Erythroblast (primary cell): ENCODE measurements around the gene ANKRD44.
"Not testable (repeated sequence)": the region's sequence is repeated elsewhere in the genome, so short reads cannot be mapped to it uniquely, and the experiment has no call there.

ENCODE experiments used
- DNase-seq, 2 experiments: peaks; one replicate each; lab custom pipeline; 2025; lab: John Stamatoyannopoulos, UW
- GATA1 ChIP-seq: IDR thresholded peaks from 2 replicates; pipeline ENCODE4 v1.6.1; 2011; ENCODE audit warnings: low read depth, mild to moderate bottlenecking, control low read depth, low read length, moderate library complexity
- POLR2A ChIP-seq: IDR thresholded peaks from 2 replicates; pipeline ENCODE4 v1.6.1; 2011; ENCODE audit warnings: mild to moderate bottlenecking, low read length

Gene ANKRD44

DNA sequence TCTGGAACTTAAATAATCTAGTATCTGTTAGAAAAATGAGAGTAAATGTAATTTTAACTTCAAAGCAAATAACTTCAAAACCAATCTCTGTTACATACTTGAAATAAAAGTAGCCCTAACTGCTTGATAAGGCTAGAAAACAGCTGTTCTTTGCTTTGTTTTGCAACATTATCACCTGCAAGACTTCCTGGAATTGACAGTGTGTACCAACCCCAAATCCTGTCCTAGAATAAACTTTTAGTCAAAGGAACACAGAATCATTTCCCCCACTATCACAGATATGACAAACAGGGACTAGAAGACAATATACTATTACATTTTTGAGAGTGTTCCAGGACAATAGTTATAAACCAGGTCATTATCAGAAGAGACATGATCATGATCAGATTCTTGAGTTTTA is 278.8 kb downstream of the ANKRD44 start:
- TF ChIP-seq GATA1, result no peak
- TF ChIP-seq POLR2A, result no peak
- DNase-seq, result no peak

DNA sequence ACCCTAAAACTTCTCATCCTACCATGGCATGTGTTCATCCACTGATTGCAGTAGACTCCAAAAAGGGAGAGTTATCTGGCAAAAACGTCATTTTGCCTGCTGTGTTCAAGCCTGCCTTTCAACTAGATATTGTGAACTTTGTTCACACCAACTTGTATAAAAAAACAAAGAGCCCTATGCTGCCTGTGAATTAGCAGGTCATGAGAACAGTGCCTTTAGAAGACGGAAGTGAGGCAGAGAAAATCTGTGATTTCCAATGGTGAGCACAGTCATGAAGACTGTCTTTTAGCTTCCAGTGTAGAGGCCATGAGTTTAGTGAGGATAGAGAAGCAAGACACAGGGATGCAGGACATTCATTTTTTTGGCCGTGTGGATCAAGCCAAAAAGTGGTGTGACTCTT is 280.5 kb downstream of the ANKRD44 start:
- TF ChIP-seq GATA1 (no peak), POLR2A (no peak)
- no peak for DNase-seq

DNA sequence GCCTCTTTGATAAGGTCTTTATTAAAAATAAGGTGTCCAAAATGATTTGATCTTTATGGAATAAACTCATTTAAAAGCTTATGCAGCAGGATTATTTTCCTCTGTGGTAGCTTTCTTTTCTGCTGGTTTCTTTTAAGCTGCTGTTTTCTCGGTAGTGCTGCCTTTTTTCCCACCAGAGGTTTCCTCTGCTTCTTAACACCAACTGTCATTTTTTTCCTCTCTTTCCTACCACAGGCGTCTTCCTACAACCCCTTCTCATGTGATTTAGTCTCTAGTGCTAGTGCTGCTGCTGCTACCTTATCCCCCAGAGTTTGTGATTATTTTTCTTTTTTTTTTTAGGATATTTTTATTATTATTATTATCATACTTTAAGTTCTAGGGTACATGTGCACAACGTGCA is 281.9 kb downstream of the ANKRD44 start:
- no peak for DNase-seq
- TF ChIP-seq GATA1, result no peak
- no peak for TF ChIP-seq POLR2A

DNA sequence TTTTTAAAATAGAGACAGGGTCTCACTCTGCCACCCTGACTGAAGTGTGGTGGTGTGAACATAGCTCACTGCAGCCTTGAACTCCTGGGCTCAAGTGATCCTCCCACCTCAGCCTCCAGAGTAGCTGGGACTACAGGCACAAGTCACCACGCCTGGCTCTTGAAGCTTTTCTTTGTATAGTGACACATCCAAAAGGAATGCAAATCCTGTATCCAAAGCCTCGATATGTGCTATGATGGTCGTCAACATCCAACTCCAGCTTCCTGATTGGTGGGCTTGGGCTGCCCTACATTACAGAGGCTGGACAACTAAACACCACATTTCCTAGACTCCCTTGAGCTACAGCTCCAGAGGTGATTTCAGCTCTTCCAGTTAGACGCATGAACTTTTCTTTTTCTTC is 282.4 kb downstream of the ANKRD44 start:
- no peak for DNase-seq

DNA sequence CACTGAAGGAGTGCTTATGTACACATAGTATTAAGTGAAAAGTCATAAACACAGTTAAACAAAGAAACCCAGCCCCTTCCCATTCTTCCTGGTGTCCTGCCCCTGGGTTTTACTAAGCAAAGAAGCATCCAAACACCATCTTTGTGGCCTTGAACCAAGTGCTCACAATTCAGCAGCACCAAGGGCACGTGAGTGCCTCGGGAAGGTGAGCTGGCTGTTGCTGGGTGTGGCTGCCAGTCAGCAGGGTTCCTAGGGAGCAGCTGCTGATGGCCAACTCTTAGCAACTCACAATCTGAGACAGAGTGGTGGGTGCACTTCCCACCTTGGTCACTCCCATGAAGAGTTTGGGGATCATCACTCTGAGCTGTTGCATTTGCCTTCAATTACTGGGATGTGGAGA is 286.4 kb downstream of the ANKRD44 start:
- no peak for TF ChIP-seq GATA1
- TF ChIP-seq POLR2A, result no peak
- DNase-seq, result no peak

More for the DNA sequence above, 282.4 kb downstream of the ANKRD44 start:
- TF ChIP-seq GATA1 (no peak), POLR2A (no peak)

DNA sequence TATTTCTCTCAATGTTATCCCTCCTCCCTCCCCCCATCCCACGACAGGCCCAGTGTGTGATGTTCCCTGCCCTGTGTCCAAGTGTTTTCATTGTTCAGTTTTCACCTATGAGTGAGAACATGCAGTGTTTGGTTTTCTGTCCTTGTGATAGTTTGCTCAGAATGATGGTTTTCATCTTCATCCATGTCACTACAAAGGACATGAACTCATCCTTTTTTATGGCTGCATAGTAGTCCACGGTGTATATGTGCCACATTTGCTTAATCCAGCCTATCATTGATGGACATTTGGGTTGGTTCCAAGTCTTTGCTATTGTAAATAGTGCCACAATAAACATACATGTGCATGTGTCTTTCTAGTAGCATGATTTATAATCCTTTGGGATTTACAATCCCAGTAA is 289.7 kb downstream of the ANKRD44 start:
- not testable (repeated sequence) for DNase-seq

DNA sequence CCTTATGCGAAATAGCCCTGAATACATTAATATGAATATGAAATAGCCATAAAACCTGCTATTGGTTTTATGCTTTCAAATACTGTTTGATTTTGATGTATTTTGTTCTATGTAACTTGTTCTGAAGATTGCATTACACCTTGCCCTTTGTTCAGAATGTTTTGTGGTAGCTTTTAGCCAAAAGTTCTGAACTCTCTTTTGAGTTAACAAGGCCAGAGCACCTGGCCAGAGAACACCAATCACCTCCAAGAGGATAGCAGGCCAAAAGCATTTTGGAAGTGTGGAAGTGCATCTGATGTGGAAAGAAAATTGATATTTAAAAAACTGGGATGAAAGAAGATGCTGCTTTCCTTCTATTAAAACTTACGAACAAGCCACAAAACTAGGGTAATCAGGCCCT is 297.5 kb downstream of the ANKRD44 start:
- no peak for DNase-seq
- no peak for TF ChIP-seq POLR2A
- TF ChIP-seq GATA1, result no peak

DNA sequence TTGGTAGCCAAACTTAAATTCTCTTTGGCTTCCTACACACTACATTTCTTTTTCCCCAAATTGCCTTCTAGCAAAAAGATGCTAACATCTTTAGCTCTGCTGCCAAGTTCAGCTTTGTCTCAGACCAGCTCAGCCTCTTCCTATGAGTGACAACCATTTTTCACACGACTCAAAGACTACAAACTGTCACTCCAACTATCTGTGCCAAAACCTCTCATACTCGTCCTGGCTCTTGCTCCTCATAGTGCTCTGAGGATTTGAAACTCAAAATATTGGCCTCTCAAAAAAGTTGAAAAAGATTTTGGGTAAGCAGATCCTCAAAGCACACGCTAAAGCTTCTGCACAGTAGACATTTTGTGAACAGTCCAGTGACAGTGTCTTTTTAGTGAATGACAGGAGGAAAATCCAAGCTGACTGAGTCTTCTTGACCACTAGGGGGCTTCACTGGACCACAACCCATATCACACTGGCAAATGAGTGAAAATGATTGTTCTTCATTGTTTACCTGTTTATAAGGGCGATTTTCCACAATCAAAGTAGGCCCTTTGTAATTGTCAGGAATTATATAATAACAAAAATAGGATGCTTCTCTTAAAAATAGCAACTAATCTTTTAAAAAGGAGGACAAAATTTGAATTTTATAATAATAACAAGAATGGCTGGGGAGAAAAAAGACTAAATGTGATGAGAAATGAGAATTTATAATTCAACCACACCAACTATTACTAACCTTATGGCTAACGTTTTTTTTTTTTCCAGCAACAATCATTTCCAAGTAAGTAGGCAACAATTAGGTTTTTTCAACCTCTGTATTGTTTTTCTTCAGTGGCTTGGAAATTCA is 298.6 kb downstream of the ANKRD44 start:
- DNase-seq, result peak; percentile 37 to 45
- TF ChIP-seq POLR2A, result no peak
- TF ChIP-seq GATA1, result no peak

DNA sequence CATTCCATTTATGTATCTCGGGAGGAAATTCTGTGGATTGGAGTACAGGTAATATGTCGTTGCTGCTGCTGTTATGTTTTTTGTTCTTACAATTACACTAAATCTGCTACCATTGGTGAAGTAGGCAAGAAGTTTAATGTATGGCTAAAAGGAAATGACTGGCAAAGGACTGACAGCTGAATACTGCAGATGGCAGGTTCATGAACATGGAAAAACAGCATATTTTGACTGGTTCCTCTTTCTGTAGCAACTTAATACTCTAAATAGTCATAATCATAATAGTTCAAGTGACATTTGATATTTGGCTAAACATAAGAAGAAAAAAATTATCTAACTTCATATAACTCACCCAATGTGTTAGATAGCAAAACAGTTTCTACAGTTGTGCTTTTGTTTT is 299.6 kb downstream of the ANKRD44 start:
- DNase-seq, result no peak
- TF ChIP-seq GATA1, result no peak

DNA sequence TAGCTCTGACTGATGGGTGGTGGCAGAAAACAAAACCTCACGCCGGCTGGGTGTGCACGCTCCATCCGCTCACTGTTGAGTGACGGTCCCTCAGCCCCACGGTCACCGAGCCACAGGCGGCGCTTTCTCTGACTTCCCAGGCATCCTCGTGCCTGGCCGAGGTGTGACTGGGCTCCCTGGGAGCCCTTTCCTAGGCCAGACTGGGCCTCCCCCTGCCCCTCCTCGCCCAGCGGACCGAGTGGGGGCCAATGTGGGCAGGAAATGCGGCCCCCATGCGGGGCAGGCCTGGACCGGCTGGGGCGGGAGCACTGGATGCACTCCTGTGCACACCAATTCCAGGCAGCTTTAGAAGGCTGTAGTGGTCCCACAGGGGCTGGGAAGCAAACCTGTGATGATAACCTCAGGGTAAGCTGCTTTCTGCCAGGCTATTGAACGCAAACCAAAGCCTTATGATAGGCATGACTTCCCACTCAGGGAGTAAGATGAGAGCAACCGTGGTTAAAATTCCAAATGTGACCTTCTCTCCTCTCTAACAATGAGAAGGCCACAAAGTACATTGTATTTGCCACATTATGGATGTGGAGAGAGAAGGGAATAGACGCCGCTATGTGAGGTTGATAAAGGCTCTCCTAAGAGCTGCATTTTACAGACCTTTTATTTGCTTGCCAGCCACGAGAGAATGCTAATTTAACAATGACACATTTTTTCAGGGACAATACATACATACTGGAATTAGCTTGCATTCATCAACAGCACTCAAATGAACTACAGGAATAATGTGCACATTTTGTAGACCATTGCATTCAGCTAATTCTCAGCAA is 300.2 kb downstream of the ANKRD44 start:
- no peak for DNase-seq
- TF ChIP-seq POLR2A (no peak), GATA1 (no peak)

DNA sequence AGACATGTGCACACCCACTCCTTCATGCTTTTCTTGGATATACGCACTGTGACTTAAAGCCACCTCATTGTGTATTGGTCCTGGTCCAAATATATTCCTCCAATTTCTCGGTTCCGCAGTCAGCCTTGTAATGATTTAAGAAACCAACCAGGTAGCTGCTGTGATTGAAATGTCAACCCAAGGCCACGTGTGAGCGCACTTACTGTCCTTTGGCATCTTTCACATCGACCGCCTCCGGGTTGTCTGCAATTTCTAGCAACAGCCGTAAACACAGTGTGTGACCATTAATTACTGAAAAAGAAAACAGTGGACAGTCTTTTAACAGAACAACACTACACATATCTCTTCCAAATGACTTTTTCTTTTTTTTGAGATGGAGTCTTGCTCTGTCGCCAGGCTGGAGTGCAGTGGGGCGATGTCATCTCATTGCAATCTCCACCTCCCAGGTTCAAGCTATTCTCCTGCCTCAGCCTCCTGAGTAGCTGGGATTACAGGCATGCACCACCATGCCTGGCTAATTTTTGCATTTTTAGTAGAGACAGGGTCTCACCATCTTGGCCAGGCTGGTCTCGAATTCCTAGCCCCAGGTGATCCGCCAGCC is 301.7 kb downstream of the ANKRD44 start:
- DNase-seq, result not testable (repeated sequence)

DNA sequence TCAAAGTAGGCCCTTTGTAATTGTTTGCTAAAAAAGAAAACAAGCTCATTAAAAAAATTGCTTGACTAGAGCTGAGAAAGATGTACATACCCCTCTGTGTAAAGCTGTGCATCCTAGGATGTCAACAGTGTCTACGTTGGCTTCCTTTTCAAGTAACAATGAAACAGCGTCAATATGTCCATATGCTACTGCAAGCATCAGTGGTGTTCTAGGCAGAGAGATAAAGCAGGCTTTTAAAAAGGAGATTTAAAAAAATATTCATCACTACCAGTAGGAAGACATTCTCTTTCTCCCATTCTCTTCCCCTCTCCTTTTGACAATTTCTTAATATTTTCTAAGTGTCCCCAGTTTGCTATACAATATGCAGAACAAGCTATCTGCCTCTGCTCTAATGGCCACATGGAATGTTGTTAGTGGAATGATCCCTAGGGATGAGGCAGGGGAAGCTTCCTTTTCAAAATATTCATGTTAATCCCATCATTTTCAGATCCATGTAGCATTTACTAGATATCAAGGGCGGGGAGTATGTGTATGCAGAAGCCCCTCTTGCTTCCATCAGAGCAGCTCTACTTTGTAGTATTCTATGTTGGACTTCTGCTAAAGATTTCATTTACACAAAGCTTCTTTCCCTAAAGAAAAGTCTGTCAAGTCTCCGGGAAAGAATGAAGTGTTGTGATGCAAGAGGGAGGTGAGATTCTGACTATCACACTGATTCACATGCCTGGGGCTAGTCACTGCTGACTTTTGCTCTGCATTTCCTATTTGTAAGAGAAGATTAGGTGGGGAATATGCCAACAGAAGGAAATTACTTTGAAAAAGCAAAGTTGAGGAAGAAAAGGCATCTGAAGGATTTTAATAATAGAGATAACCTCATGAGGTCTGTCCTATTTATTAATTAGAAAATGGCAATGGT is 302.6 kb downstream of the ANKRD44 start:
- no peak for DNase-seq
- TF ChIP-seq POLR2A (no peak), GATA1 (no peak)

DNA sequence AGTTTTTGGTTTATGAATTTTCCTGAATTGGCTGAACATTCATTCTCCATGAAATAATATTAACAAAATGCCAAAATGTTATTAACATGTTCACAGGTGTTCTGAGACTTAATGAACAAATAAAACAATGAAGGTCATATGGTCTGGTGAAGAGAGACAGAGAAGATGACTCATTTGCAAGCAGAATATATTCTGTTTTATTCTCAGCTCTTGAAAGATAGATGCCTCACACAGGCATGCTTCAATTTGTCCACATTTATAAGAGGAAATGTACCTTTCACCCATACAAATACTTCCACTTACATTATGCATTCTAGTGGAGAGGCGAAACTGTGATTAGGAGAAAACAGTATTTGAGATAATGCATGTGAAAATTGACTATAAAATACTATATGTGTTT is 308.7 kb downstream of the ANKRD44 start:
- no peak for DNase-seq
- TF ChIP-seq POLR2A, result no peak
- no peak for TF ChIP-seq GATA1
